ENCODE data around the gene CDV3.

- TF ChIP-seq PPARA (CRISPR knock-in tag; IDR thresholded peaks at IDR 0.05; ENCODE audit: borderline replicate concordance) (no peak), ISL1 (CRISPR knock-in tag; IDR thresholded peaks at IDR 0.05) (no peak), ZFP30 (CRISPR knock-in tag; IDR thresholded peaks at IDR 0.05) (no peak), PATZ1 (CRISPR knock-in tag; IDR thresholded peaks at IDR 0.05; ENCODE audit: borderline replicate concordance) (no peak), ZFP3 (CRISPR knock-in tag; IDR thresholded peaks at IDR 0.05) (no peak), ESRRG (CRISPR knock-in tag; IDR thresholded peaks at IDR 0.05) (no peak)
These were observed 1.1 kb upstream of the CDV3 start for GRCh38 chr3:133572158-133573053.

Measured in SK-N-SH treated with all-trans-retinoic acid at 6 μM for 48 hours (cell line).